ENCODE measurements around the gene RAB19. TPM values are rescaled to one million over a fixed set of nuclear protein-coding genes. Genes with fewer than 3 reads are reported as not detected.

Gene RAB19
- total RNA-seq, 1 experiment from 2014 or later: 0.92 TPM

DNA sequence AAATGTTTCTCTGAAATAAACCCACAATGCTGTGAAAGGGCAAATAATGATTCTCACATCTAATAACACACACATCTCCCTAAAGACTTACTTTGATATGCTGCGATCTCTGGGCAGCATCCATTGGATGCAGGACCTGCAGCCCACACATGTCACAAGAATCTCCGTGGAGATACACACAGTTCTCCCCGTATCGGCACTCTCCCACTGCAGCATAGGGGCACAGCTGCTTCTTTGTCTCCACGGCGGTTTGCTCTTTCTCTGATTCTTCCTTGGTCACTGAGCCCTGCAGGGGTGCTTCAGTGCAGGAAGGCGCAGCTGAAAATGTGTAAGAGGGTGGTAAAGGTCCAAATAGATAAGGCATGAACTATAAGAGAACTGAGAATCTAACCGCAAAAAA is 55.1 kb downstream of the RAB19 start:
- Histone ChIP-seq H3K27me3 (ENCODE audit: control insufficient read depth, insufficient read depth, low read length) (no peaks in the 10 kb centered on the region), H3K9me3 (ENCODE audit: control insufficient read depth, insufficient read depth, low read depth, low read length) (no peaks in the 10 kb centered on the region), H3K36me3 (ENCODE audit: control insufficient read depth, insufficient read depth, low read length) (peaks cover 27% of the 10 kb centered on the region), H3K4me3 (ENCODE audit: low read depth in 2 of 2, low read length in 2 of 2) (no peak overlapping the region), H3K27ac (ENCODE audit: low read length) (no peak overlapping the region), H3K4me1 (ENCODE audit: control insufficient read depth, insufficient read depth, low read length) (no peaks in the 10 kb centered on the region)
- ATAC-seq (no peak), DNase-seq (ENCODE audit: low read depth, low spot score) (no peak)
- CTCF ChIA-PET: no interaction called here
- TF ChIP-seq SIN3A (IDR thresholded peaks at IDR 0.05; ENCODE audit: borderline replicate concordance, insufficient read depth, low read depth, low read length) (no peak), TCF7L2 (IDR thresholded peaks at IDR 0.05; ENCODE audit: low read depth, low read length) (no peak), POLR2AphosphoS5 (IDR thresholded peaks at IDR 0.05; ENCODE audit: low read depth, low read length) (no peak)
- TF ChIP-seq, protein P1, sequence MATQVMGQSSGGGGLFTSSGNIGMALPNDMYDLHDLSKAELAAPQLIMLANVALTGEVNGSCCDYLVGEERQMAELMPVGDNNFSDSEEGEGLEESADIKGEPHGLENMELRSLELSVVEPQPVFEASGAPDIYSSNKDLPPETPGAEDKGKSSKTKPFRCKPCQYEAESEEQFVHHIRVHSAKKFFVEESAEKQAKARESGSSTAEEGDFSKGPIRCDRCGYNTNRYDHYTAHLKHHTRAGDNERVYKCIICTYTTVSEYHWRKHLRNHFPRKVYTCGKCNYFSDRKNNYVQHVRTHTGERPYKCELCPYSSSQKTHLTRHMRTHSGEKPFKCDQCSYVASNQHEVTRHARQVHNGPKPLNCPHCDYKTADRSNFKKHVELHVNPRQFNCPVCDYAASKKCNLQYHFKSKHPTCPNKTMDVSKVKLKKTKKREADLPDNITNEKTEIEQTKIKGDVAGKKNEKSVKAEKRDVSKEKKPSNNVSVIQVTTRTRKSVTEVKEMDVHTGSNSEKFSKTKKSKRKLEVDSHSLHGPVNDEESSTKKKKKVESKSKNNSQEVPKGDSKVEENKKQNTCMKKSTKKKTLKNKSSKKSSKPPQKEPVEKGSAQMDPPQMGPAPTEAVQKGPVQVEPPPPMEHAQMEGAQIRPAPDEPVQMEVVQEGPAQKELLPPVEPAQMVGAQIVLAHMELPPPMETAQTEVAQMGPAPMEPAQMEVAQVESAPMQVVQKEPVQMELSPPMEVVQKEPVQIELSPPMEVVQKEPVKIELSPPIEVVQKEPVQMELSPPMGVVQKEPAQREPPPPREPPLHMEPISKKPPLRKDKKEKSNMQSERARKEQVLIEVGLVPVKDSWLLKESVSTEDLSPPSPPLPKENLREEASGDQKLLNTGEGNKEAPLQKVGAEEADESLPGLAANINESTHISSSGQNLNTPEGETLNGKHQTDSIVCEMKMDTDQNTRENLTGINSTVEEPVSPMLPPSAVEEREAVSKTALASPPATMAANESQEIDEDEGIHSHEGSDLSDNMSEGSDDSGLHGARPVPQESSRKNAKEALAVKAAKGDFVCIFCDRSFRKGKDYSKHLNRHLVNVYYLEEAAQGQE (IDR thresholded peaks at IDR 0.05; ENCODE audit: insufficient read depth in 1 of 2, low read depth in 2 of 2, low read length in 1 of 2): no peak
- TF ChIP-seq, protein P2, sequence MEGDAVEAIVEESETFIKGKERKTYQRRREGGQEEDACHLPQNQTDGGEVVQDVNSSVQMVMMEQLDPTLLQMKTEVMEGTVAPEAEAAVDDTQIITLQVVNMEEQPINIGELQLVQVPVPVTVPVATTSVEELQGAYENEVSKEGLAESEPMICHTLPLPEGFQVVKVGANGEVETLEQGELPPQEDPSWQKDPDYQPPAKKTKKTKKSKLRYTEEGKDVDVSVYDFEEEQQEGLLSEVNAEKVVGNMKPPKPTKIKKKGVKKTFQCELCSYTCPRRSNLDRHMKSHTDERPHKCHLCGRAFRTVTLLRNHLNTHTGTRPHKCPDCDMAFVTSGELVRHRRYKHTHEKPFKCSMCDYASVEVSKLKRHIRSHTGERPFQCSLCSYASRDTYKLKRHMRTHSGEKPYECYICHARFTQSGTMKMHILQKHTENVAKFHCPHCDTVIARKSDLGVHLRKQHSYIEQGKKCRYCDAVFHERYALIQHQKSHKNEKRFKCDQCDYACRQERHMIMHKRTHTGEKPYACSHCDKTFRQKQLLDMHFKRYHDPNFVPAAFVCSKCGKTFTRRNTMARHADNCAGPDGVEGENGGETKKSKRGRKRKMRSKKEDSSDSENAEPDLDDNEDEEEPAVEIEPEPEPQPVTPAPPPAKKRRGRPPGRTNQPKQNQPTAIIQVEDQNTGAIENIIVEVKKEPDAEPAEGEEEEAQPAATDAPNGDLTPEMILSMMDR (IDR thresholded peaks at IDR 0.05): no peak
- intact Hi-C loops (cut with micrococcal nuclease; ENCODE audit: unreplicated experiment) (no loop called here), in situ Hi-C loops (cut with HindIII; ENCODE audit: low pct_unique_long_range_greater_than_20kb, low sequenced_read_pairs) (no loop called here)
- no TSS peak for BruUV-seq (replicated peaks)
- POLR2A ChIA-PET: no interaction called here

DNA sequence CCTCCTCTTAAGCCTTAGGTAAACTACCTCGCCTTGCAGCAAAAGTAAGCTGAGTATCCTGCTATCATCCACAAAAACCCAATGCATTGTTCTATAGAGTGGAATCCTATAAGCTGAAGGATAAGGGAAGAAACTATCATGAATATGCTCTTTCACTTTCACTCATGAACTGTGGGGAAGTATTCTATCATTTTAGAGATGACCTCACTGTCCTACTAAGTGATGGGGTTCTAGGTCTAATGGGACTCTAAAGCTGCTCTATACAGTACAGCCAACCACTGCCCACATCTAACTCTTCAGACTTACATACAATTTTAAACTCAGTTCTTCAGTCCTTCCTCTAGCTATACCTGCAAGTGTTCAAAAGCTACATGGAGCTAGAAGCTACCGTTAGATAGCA is 59.3 kb downstream of the RAB19 start:
- no TSS peak for BruUV-seq (replicated peaks)
- CTCF ChIA-PET: no interaction called here
- POLR2A ChIA-PET: no interaction called here

More for the DNA sequence above, 59.3 kb downstream of the RAB19 start:
- Histone ChIP-seq H3K27ac (ENCODE audit: low read length) (no peak overlapping the region), H3K9me3 (ENCODE audit: control insufficient read depth, insufficient read depth, low read depth, low read length) (no peaks in the 10 kb centered on the region), H3K4me3 (ENCODE audit: low read depth in 2 of 2, low read length in 2 of 2) (no peak overlapping the region), H3K36me3 (ENCODE audit: control insufficient read depth, insufficient read depth, low read length) (peaks cover 12% of the 10 kb centered on the region), H3K4me1 (ENCODE audit: control insufficient read depth, insufficient read depth, low read length) (no peaks in the 10 kb centered on the region), H3K27me3 (ENCODE audit: control insufficient read depth, insufficient read depth, low read length) (no peaks in the 10 kb centered on the region)
- TF ChIP-seq POLR2AphosphoS5 (IDR thresholded peaks at IDR 0.05; ENCODE audit: low read depth, low read length): no peak
- TF ChIP-seq, protein P2 (IDR thresholded peaks at IDR 0.05): no peak
- TF ChIP-seq SIN3A (IDR thresholded peaks at IDR 0.05; ENCODE audit: borderline replicate concordance, insufficient read depth, low read depth, low read length): no peak
- TF ChIP-seq TCF7L2 (IDR thresholded peaks at IDR 0.05; ENCODE audit: low read depth, low read length): no peak
- TF ChIP-seq, protein P1 (IDR thresholded peaks at IDR 0.05; ENCODE audit: insufficient read depth in 1 of 2, low read depth in 2 of 2, low read length in 1 of 2): no peak
- no peak for DNase-seq (ENCODE audit: low read depth, low spot score)
- in situ Hi-C loops (cut with HindIII; ENCODE audit: low pct_unique_long_range_greater_than_20kb, low sequenced_read_pairs) (no loop called here), intact Hi-C loops (cut with micrococcal nuclease; ENCODE audit: unreplicated experiment) (no loop called here)
- ATAC-seq: no peak
